GM18498 (cell line): ENCODE data around the gene DPY19L2.
"Not testable (repeated sequence)": the region's sequence is repeated elsewhere in the genome, so short reads cannot be mapped to it uniquely, and the experiment has no call there.

Experiments
- ATAC-seq: cut with Tn5 transposase; IDR thresholded peaks from one replicate; pipeline ENCODE4 v1.9.1; 2021; ENCODE audit warnings: mild to moderate bottlenecking, moderate library complexity; ENCODE audit not compliant: unreplicated experiment

Gene DPY19L2

DNA sequence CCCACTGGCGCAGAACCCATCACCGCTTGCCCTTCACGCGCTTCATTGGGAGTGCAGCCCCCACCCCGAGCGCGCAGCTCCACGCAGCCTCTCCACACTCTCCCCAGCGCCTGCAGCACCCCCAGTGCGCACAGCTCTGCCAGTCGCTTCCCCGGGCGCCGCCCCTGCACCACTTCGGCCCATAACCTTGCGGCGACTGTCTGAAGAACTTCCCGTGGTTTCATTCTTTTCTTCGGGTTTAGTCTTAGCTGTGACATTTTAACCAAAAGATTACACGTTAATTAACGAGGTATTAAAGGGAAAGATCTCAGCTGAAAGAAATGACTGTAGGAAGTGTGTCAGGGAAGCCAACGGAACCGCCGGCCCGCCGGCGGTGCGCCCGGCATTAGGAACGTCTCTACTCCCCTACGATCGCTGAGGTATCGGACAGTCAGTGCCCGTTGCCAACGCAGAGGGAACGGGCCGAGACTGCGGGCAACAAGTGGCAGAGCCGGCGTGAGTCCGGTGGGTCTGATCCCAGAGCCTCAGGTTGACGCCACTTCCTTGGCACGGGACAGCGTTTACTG, 590 bp upstream of the DPY19L2 start:
- peak; percentile 66 for ATAC-seq

- not testable (repeated sequence) for ATAC-seq
These were observed 5.3 kb downstream of the DPY19L2 start for GRCh38 chr12:63663005-63663404.

GRCh38 chr12:63658501-63658900, 9.8 kb downstream of the DPY19L2 start:
- not testable (repeated sequence) for ATAC-seq

DNA sequence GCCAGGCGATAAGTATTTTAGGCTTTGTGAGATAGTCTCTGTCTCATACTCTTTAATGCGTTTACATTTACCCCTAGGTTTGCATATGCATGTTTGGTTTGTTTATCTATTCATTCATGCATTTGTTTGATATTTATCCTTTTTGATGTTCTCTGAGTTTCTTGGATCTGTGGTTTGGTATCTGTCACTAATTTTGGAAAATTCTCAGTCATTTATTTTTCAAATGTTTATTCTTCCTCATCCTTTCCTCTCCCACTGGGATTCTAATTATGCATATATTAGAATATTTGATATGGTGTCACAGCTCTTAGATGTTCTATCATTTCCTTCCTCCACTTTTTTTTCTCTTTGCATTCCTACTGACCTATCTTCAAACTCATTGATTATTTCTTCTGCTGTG, 11.9 kb downstream of the DPY19L2 start:
- not testable (repeated sequence) for ATAC-seq

DNA sequence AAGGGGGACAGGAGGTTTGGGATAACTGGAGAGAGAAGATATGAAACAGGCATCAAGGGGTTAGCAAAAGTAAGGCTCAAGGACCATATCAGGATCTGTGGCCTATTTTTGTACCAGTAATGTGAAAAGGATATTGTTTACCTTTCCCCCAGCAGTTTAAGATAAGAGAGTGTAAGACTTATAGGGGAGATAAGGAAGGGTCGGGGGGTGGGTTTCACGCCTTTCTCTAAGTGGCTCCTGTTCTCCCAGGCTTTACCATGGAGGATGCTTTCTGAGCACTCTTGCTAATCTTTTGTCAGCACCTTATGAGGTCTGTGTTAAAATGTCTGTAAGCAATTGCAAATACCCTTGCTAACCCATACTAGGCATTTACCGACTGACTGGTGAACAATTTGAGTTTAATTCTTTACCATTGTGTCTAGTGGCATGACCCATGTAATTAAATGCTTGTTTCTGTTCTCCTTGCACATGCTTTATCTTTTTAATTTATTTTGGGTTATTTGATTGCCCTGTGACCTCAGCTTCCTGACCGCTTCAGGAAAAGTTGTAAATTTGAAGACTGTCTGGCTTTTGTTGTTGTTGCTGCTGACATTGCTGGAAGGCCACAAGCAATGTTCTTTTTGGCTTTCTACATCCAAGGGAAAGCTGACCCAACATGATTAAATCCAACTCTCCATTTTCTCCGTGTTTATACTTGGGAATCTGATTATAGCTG, 12.6 kb downstream of the DPY19L2 start:
- not testable (repeated sequence) for ATAC-seq

GRCh38 chr12:63654481-63654880, 13.8 kb downstream of the DPY19L2 start:
- ATAC-seq, result not testable (repeated sequence)

GRCh38 chr12:63649517-63649916, 18.8 kb downstream of the DPY19L2 start:
- not testable (repeated sequence) for ATAC-seq

DNA sequence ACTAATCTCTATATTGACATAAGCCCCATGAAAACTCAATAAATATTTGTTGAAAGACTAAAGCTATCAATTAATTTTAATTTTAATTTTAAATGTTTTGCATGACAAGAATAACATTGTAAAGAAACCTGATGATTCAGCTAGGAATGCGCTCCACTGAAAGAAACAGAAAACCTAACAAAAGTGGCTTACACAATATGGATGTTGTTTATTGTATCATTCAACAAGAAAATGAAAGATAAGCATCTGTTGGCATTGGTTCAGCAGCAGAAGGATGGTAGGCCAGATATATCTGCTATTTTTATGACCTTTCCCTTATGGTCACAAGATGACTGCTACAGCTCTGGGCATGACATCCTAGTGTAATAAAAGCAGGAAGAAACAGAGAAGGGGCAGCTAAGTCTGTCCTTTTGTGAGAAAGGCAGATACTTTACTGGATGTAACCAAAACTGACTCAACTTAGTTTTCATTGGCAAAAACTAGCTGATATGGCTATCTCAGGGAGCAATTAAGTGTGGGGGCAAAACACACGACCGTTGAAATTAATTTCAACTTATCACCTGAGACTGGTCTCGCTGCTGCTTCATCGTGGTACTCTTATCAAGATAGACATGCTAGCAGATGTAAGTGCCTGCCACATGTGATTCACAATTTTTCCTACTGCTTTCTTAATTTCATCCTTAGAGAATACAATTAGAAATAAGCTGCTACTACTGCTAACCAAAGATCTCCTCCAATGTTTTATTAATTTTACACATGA, 24.7 kb downstream of the DPY19L2 start:
- not testable (repeated sequence) for ATAC-seq

- ATAC-seq, result not testable (repeated sequence)
These were observed 44.0 kb downstream of the DPY19L2 start for GRCh38 chr12:63624258-63624657.

GRCh38 chr12:63615544-63615943, 52.7 kb downstream of the DPY19L2 start:
- ATAC-seq, result not testable (repeated sequence)

DNA sequence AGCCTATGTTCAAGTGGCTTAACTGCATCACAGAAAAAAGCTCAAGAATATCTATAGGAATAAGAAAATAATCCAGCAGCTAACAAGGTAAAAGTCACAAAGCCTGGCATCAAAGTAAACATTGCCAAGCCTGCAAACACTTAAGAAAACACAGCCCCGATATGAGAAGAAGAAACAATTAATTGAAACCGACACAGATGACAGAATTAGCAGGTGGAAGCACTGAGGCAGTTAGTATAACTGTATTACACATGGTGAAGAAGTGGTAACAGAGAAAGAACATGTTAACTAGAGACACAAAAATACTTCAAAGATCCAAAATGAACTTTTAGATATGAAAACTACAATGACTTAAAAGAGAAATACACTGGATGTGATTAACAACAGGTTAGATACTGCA, 57.0 kb downstream of the DPY19L2 start:
- not testable (repeated sequence) for ATAC-seq

GRCh38 chr12:63609281-63609680, 59.0 kb downstream of the DPY19L2 start:
- not testable (repeated sequence) for ATAC-seq

GRCh38 chr12:63604985-63605384, 63.3 kb downstream of the DPY19L2 start:
- not testable (repeated sequence) for ATAC-seq

DNA sequence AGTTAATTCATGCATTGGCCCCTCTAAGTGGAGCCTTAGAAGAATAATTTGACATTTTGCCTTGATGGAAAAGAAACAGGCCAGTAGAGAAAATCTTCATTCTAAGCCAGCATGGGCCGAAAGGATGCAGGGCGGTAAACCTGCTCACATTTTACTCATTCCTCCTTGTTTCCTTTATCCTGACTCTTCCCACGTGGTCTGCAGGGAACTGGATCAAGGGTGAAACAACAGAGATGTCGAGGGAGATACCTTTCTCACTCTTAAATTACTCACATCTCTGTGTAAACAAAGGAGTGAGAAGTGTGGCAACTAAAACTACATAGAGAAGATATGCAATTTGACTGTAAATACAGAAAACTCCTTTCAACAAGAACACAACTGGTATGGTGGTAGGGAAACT, 73.5 kb downstream of the DPY19L2 start:
- not testable (repeated sequence) for ATAC-seq

DNA sequence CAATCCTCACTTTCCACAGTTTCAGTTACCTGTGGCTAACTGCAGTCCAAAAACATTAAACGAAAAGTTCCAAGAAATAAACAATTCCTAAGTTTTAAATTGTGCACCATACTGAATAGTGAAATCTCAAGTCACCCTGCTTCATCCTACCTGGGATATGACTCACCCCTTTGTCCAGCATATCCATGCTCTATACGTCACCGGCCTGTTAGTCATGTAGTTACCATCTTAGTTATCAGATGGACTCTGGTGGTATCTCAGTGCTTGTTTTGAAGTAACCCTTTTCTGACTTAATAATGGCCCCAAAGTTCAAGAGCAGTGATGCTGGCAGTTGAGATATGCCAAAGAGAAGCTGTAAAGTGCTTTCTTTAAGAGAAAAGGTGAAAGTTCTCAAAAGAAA, 83.9 kb downstream of the DPY19L2 start:
- not testable (repeated sequence) for ATAC-seq

DNA sequence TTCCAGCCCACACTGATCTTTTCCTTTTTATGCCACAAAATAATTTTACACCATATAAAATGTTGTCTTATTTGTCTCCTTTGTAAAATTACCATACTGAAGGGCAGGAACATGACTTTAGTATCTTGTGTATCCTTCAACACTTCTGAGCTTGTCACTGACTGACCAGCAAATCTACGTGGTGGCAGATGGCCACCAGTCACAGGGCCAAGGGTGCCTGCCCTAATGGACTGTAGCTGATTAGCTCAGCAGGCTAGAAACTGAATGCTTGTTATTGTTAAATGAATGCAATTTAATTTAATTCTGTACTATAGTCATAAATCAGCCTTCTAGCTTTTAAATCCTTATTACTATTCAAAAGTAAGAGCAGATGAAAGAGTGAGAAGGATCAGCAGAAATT, 85.0 kb downstream of the DPY19L2 start:
- ATAC-seq, result not testable (repeated sequence)

GRCh38 chr12:63577631-63578030, 90.7 kb downstream of the DPY19L2 start:
- ATAC-seq, result not testable (repeated sequence)

GRCh38 chr12:63572038-63572437, 96.3 kb downstream of the DPY19L2 start:
- not testable (repeated sequence) for ATAC-seq

GRCh38 chr12:63558445-63558844, 109.8 kb downstream of the DPY19L2 start:
- not testable (repeated sequence) for ATAC-seq

DNA sequence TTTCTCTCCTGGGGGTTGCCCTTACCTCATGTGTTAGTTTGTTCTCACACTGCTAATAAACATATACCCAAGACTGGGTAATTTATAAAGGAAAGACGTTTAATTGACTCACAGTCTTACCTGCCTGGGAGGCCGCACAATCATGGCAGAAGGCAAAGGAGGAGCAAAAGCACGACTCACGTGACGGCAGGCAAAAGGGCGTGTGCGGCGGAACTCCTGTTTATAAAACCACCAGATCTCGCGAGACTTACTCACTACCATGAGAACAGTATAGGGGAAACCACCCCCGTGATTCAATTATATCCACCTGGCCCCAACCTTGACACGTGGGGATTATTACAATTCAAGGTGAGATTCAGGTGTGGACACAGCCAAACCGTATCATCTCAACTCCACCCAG, 116.9 kb downstream of the DPY19L2 start:
- not testable (repeated sequence) for ATAC-seq

GRCh38 chr12:63549034-63549433, 119.3 kb downstream of the DPY19L2 start:
- not testable (repeated sequence) for ATAC-seq
